Measurements from ENCODE around the gene RAB7B. TPM values are rescaled to one million over a fixed set of nuclear protein-coding genes. Genes with fewer than 3 reads are reported as not detected.

RAB7B gene
- total and polyA plus RNA-seq, 4 donors, result 1.7 to 11.4 (median 5.2) TPM

DNA sequence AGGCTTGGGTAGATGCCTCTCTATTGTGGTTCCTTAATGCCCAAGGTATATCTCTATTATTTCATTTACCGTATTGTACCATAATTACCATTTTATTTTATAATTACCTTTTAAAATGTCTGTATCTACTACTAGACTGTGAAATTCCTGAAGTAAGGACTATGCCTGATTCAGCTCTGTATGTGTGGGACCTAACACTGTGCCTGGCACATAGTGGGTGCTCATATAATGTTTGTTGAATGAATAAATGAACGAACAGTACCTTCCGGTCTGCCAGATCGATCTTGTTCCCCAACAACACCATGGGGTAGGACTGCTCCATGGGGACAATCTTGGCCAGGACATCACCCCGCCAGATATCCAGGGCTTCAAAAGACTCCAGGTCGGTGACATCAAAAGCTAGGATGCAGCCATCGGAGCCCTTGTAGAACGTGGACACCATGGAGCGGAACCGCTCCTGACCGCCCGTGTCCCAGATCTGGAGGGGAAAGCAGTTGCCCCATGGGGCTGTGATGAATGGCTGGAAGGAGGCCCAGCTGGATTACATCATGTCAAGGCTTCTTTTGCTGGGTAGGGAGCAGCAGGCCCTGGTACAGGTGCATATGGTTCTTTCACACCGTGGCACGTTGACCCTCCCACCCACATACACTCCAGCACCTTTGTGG lies 10.8 kb downstream of the RAB7B start:
- 96% methylated on average over 14 of the region's 14 CpGs for WGBS, 2 donors
- no peak overlapping the region for H3K27ac ChIP-seq (ENCODE audit: low read depth in 1 of 2, low read length in 2 of 2)
- DNase-seq (no peak), ATAC-seq (ENCODE audit: low FRiP score) (no peak)
- H3K9me3 ChIP-seq (ENCODE audit: control insufficient read depth, low read length), result no peaks in the 10 kb centered on the region
- no peaks in the 10 kb centered on the region for H3K27me3 ChIP-seq (ENCODE audit: control insufficient read depth in 1 of 2, insufficient read depth in 2 of 2, low read length in 1 of 2)
- H3K36me3 ChIP-seq (ENCODE audit: control insufficient read depth in 1 of 2, insufficient read depth in 2 of 2, low read length in 1 of 2), result no peaks in the 10 kb centered on the region
- intact Hi-C loops (cut with DNase I), result no loop called here
- H3K4me3 ChIP-seq (ENCODE audit: low read length in 2 of 2), result no peak overlapping the region
- no peaks in the 10 kb centered on the region for H3K4me1 ChIP-seq (ENCODE audit: control insufficient read depth in 1 of 2, insufficient read depth in 2 of 2, low read length in 2 of 2)

DNA sequence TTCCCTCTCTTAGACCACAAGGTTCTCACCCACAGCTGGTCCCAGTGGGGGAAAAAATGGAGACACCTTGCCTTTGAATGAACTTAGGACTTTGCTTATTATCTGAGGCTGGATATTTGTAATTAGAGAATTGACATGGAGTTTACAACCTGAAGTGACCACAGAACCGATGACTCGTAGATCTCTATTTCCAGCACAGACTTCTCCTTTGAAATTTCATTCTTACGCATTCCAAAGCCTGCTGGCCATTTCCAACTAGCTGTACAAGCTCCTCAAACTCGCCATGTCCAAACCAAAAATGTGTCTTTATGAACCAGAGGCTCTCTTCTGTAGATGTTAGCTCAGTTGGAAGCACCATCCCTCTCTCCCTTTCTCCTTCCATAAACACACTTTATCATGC lies 12.0 kb downstream of the RAB7B start:
- no peak for ATAC-seq (ENCODE audit: low FRiP score)
- Histone ChIP-seq H3K27ac (ENCODE audit: low read depth in 1 of 2, low read length in 2 of 2) (no peak overlapping the region), H3K36me3 (ENCODE audit: control insufficient read depth in 1 of 2, insufficient read depth in 2 of 2, low read length in 1 of 2) (no peaks in the 10 kb centered on the region), H3K4me1 (ENCODE audit: control insufficient read depth in 1 of 2, insufficient read depth in 2 of 2, low read length in 2 of 2) (no peaks in the 10 kb centered on the region), H3K9me3 (ENCODE audit: control insufficient read depth, low read length) (no peaks in the 10 kb centered on the region), H3K4me3 (ENCODE audit: low read length in 2 of 2) (no peak overlapping the region), H3K27me3 (ENCODE audit: control insufficient read depth in 1 of 2, insufficient read depth in 2 of 2, low read length in 1 of 2) (no peaks in the 10 kb centered on the region)
- WGBS, 2 donors, result 88 to 91% methylated on average over 4 of the region's 4 CpGs
- intact Hi-C loops (cut with DNase I), result no loop called here
- DNase-seq, result no peak

DNA sequence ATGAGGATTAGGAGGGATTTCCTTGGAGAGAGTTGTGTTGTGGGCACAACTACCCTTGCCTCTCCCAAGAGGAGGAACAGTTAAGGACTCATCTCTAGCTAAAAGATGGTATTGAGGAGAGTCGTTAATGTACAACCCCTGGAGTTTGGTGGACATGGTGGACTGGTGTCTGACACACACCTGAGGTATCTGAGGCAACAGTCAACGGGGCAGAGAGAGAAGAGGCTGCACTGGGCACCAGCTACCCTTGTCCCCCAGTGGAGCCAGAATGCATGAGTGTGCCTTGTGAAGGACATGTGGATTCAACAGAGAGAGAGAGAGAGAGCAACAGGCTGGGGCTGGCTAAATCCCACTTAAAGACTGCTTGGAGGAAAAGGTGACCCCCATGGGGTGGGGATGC lies 13.0 kb downstream of the RAB7B start:
- no peak overlapping the region for H3K27ac ChIP-seq (ENCODE audit: low read depth in 1 of 2, low read length in 2 of 2)
- no peaks in the 10 kb centered on the region for H3K9me3 ChIP-seq (ENCODE audit: control insufficient read depth, low read length)
- 91 to 94% methylated on average over 2 of the region's 2 CpGs for WGBS, 2 donors
- H3K36me3 ChIP-seq (ENCODE audit: control insufficient read depth in 1 of 2, insufficient read depth in 2 of 2, low read length in 1 of 2), result no peaks in the 10 kb centered on the region
- no peaks in the 10 kb centered on the region for H3K4me1 ChIP-seq (ENCODE audit: control insufficient read depth in 1 of 2, insufficient read depth in 2 of 2, low read length in 2 of 2)
- H3K27me3 ChIP-seq (ENCODE audit: control insufficient read depth in 1 of 2, insufficient read depth in 2 of 2, low read length in 1 of 2), result no peaks in the 10 kb centered on the region
- no peak for DNase-seq
- no peak for ATAC-seq (ENCODE audit: low FRiP score)
- intact Hi-C loops (cut with DNase I), result no loop called here
- no peak overlapping the region for H3K4me3 ChIP-seq (ENCODE audit: low read length in 2 of 2)

DNA sequence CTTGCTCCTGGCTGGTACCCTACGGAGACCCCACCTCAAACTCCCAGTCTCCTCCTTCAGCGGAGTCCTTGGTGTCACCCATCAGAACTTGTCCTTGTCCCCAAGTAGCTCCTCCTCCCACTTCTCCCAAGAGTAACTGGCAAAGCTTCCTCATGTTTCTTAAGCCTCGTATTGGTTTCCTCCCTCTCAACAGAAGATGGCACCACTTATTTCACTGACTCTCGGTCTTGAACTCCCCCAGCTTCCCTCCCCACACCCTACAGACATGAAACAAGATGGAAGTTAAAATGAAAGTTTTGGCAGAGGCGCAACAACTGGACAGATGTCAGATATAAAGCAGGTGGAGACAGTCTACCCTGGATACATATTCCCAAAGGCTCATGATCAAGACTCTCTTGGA lies 13.4 kb downstream of the RAB7B start:
- ATAC-seq (ENCODE audit: low FRiP score) (no peak), DNase-seq (no peak)
- WGBS, 2 donors, result 87 to 91% methylated on average over 5 of the region's 5 CpGs
- Histone ChIP-seq H3K27me3 (ENCODE audit: control insufficient read depth in 1 of 2, insufficient read depth in 2 of 2, low read length in 1 of 2) (no peaks in the 10 kb centered on the region), H3K27ac (ENCODE audit: low read depth in 1 of 2, low read length in 2 of 2) (no peak overlapping the region), H3K9me3 (ENCODE audit: control insufficient read depth, low read length) (no peaks in the 10 kb centered on the region), H3K4me1 (ENCODE audit: control insufficient read depth in 1 of 2, insufficient read depth in 2 of 2, low read length in 2 of 2) (no peaks in the 10 kb centered on the region), H3K36me3 (ENCODE audit: control insufficient read depth in 1 of 2, insufficient read depth in 2 of 2, low read length in 1 of 2) (no peaks in the 10 kb centered on the region), H3K4me3 (ENCODE audit: low read length in 2 of 2) (no peak overlapping the region)
- intact Hi-C loops (cut with DNase I), result no loop called here

DNA sequence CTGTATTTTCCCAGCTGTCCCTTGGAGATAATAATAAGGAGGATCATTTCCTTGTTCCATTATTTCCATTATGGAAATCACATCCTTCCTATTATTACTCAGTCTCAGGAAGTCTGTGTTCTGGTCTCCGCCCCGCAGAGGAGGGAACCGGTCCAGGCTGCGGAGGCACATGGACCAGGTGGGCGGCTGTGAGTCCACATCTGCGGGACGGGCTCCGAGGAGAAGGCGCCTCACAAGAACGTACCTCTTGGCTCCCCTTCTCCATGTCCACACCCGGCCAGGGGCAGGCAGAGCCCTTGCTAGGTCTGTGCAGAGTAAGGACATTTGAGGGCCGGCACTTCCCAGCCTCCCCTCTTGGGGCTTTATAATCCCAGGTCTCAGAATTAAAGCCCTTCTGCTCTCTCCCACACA lies 14.6 kb downstream of the RAB7B start:
- Histone ChIP-seq H3K27ac (ENCODE audit: low read depth in 1 of 2, low read length in 2 of 2) (no peak overlapping the region), H3K4me3 (ENCODE audit: low read length in 2 of 2) (no peak overlapping the region), H3K9me3 (ENCODE audit: control insufficient read depth, low read length) (no peaks in the 10 kb centered on the region), H3K27me3 (ENCODE audit: control insufficient read depth in 1 of 2, insufficient read depth in 2 of 2, low read length in 1 of 2) (no peaks in the 10 kb centered on the region), H3K4me1 (ENCODE audit: control insufficient read depth in 1 of 2, insufficient read depth in 2 of 2, low read length in 2 of 2) (no peaks in the 10 kb centered on the region), H3K36me3 (ENCODE audit: control insufficient read depth in 1 of 2, insufficient read depth in 2 of 2, low read length in 1 of 2) (no peaks in the 10 kb centered on the region)
- intact Hi-C loops (cut with DNase I), result no loop called here
- peak in 1 of 2 donors; percentile 79 for DNase-seq
- no peak for ATAC-seq (ENCODE audit: low FRiP score)
- WGBS, 2 donors, result 58 to 74% methylated on average over 12 of the region's 12 CpGs

DNA sequence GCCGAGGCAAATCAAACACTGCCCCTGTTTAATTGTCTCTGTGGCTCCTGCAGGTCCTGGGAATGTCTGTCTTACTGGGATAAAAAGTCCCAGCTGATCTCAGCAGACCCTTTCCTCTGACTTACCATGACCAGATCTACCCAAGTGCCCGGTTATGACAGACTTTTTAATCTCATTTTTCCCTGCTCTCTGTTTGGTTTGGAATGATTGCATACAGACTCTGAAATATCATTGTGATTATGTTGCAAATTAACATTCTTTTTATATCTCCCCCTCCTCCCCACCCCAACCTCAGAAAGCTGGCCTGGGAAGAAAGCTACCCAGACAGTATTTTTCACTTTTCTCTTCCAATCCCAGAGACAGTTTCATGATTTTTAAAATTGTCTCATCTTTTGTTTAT lies 16.3 kb downstream of the RAB7B start:
- Histone ChIP-seq H3K9me3 (ENCODE audit: control insufficient read depth, low read length) (no peaks in the 10 kb centered on the region), H3K4me3 (ENCODE audit: low read length in 2 of 2) (no peak overlapping the region), H3K27ac (ENCODE audit: low read depth in 1 of 2, low read length in 2 of 2) (no peak overlapping the region), H3K36me3 (ENCODE audit: control insufficient read depth in 1 of 2, insufficient read depth in 2 of 2, low read length in 1 of 2) (no peaks in the 10 kb centered on the region), H3K27me3 (ENCODE audit: control insufficient read depth in 1 of 2, insufficient read depth in 2 of 2, low read length in 1 of 2) (no peaks in the 10 kb centered on the region), H3K4me1 (ENCODE audit: control insufficient read depth in 1 of 2, insufficient read depth in 2 of 2, low read length in 2 of 2) (no peaks in the 10 kb centered on the region)
- DNase-seq, result no peak
- intact Hi-C loops (cut with DNase I), result no loop called here
- 0 to 6% methylated on average over 2 of the region's 2 CpGs for WGBS, 2 donors
- no peak for ATAC-seq (ENCODE audit: low FRiP score)

DNA sequence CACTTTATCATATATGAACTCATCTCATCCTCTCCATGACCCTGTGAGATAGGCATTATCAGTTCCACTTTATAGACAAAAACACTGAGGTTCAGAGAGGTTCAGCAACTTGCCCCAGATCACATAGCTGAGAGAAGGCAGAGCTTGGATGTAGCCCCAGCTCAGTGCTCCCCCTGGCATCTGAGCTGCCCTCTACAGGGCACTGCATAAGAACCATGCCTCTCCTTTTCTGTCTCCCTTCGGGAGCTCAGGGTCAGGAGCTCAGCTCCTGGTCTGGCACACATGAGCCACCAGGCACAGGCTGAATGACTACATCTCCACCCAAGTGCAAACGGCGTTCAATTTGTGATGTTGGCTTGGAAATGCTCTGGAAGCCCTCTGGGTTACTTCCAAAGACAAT lies 16.9 kb downstream of the RAB7B start:
- 3 to 13% methylated on average over 3 of the region's 3 CpGs for WGBS, 2 donors
- Histone ChIP-seq H3K9me3 (ENCODE audit: control insufficient read depth, low read length) (no peaks in the 10 kb centered on the region), H3K27ac (ENCODE audit: low read depth in 1 of 2, low read length in 2 of 2) (no peak overlapping the region), H3K27me3 (ENCODE audit: control insufficient read depth in 1 of 2, insufficient read depth in 2 of 2, low read length in 1 of 2) (no peaks in the 10 kb centered on the region), H3K4me3 (ENCODE audit: low read length in 2 of 2) (no peak overlapping the region), H3K4me1 (ENCODE audit: control insufficient read depth in 1 of 2, insufficient read depth in 2 of 2, low read length in 2 of 2) (no peaks in the 10 kb centered on the region), H3K36me3 (ENCODE audit: control insufficient read depth in 1 of 2, insufficient read depth in 2 of 2, low read length in 1 of 2) (no peaks in the 10 kb centered on the region)
- ATAC-seq (ENCODE audit: low FRiP score) (no peak), DNase-seq (no peak)
- intact Hi-C loops (cut with DNase I), result no loop called here

DNA sequence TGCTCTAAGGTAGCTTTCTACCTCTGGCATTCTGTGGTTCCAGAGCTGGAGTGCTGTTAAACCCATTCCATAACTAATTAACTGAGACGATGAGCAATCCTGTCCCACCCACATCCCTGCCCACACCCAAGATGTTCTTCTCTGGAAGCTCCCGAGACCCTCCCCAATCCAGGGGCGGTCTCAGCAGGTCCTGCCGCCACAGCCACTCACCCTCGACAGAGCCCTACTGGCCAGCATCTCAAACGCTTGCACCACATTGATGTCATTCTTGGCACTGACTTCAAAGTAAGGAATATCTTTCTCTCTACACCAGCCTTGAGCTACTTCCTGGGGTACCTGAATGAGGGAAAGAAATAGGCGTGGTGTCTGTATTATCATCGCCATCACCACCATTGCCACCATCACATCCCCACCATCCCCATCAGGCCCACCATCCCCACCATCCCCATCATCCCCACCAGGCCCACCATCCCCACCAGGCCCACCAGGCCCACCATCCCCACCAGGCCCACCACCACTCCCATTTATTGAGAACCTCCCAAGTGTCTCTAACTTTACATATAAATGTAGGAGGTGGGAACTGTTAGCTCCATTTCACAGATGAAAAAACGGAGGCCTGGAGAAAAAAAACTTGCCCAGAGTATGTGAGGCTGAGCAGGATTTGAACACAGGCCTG lies 17.7 kb downstream of the RAB7B start:
- 77 to 84% methylated on average over 9 of the region's 9 CpGs for WGBS, 2 donors
- no peaks in the 10 kb centered on the region for H3K4me1 ChIP-seq (ENCODE audit: control insufficient read depth in 1 of 2, insufficient read depth in 2 of 2, low read length in 2 of 2)
- H3K4me3 ChIP-seq (ENCODE audit: low read length in 2 of 2), result no peak overlapping the region
- H3K27ac ChIP-seq (ENCODE audit: low read depth in 1 of 2, low read length in 2 of 2), result no peak overlapping the region
- no peak for DNase-seq
- H3K9me3 ChIP-seq (ENCODE audit: control insufficient read depth, low read length), result no peaks in the 10 kb centered on the region
- intact Hi-C loops (cut with DNase I), result no loop called here
- no peaks in the 10 kb centered on the region for H3K27me3 ChIP-seq (ENCODE audit: control insufficient read depth in 1 of 2, insufficient read depth in 2 of 2, low read length in 1 of 2)
- ATAC-seq (ENCODE audit: low FRiP score), result no peak
- no peaks in the 10 kb centered on the region for H3K36me3 ChIP-seq (ENCODE audit: control insufficient read depth in 1 of 2, insufficient read depth in 2 of 2, low read length in 1 of 2)
